ENCODE data around the gene ERICH3.

The ERICH3 gene

DNA sequence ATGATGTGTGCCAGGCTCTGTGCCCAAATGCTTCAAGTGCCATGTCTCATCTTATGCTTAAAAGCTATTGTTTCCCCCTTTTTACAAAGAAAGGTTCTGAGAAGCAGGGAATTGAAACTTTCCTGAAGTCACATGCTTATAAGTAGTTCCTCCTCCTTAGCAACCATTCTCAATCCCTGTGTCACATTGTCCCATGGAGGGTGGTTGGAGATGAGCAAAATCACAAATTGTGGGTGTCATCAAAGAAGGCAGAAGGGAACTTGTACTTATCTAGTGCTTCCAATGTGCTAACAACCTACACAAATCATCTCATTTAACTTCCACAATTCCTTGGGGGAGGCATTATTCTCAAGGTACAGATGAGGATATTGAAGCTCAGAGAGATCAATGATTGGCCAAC is 10.1 kb upstream of the ERICH3 start:
- Histone ChIP-seq H3K27ac (ENCODE audit: low read depth, low read length) (no peak overlapping the region), H3F3A (ENCODE audit: control insufficient read depth, insufficient read depth) (no peaks in the 10 kb centered on the region), H4K20me1 (ENCODE audit: control insufficient read depth, insufficient read depth, low read depth, low read length) (no peaks in the 10 kb centered on the region), H3K9me2 (replicated peaks; ENCODE audit: control insufficient read depth, low read length) (no peaks in the 10 kb centered on the region), H3K79me2 (ENCODE audit: control insufficient read depth, low read length) (no peaks in the 10 kb centered on the region), H3K4me3 (ENCODE audit: low read length) (no peak overlapping the region), H3K36me3 (ENCODE audit: control insufficient read depth, low read length) (no peaks in the 10 kb centered on the region), H3K4me2 (ENCODE audit: low read length) (no peak overlapping the region), H3K4me1 (ENCODE audit: control insufficient read depth, low read length) (no peaks in the 10 kb centered on the region), H3K27me3 (ENCODE audit: control insufficient read depth, low read length) (peaks cover 8% of the 10 kb centered on the region), H3K9me3 (ENCODE audit: control insufficient read depth, insufficient read depth, low read length) (no peaks in the 10 kb centered on the region)
- no peak for TF ChIP-seq EZH2phosphoT487 (IDR thresholded peaks at IDR 0.05; ENCODE audit: borderline replicate concordance, low read length)
- TF ChIP-seq, protein P1, sequence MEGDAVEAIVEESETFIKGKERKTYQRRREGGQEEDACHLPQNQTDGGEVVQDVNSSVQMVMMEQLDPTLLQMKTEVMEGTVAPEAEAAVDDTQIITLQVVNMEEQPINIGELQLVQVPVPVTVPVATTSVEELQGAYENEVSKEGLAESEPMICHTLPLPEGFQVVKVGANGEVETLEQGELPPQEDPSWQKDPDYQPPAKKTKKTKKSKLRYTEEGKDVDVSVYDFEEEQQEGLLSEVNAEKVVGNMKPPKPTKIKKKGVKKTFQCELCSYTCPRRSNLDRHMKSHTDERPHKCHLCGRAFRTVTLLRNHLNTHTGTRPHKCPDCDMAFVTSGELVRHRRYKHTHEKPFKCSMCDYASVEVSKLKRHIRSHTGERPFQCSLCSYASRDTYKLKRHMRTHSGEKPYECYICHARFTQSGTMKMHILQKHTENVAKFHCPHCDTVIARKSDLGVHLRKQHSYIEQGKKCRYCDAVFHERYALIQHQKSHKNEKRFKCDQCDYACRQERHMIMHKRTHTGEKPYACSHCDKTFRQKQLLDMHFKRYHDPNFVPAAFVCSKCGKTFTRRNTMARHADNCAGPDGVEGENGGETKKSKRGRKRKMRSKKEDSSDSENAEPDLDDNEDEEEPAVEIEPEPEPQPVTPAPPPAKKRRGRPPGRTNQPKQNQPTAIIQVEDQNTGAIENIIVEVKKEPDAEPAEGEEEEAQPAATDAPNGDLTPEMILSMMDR (IDR thresholded peaks at IDR 0.05; ENCODE audit: low read depth, low read length, poor library complexity, severe bottlenecking) = no peak

DNA sequence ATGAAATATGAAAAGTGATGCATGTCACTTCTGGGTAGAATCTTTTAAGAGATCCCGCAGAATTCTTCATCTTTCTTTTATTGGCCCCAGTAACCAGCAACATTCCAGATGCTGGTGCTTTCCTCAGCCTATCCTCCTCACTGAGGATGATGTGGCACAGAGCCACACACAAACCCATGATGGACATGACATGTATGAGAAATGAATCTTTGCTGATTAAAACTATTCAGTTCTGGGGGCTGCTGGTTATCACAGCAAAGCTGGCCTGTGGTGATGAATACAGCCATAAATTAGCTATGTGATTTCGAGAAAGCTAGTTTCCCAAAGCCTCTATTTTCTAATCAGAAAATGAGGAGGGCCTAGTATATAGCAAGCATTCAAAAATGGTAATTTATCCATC is 8.3 kb upstream of the ERICH3 start:
- no peaks in the 10 kb centered on the region for H3K9me3 ChIP-seq (ENCODE audit: control insufficient read depth, insufficient read depth, low read length)
- no peak overlapping the region for H3K4me2 ChIP-seq (ENCODE audit: low read length)
- no peaks in the 10 kb centered on the region for H3K79me2 ChIP-seq (ENCODE audit: control insufficient read depth, low read length)
- H4K20me1 ChIP-seq (ENCODE audit: control insufficient read depth, insufficient read depth, low read depth, low read length) = no peaks in the 10 kb centered on the region
- peaks cover 8% of the 10 kb centered on the region for H3K27me3 ChIP-seq (ENCODE audit: control insufficient read depth, low read length)
- H3K9me2 ChIP-seq (replicated peaks; ENCODE audit: control insufficient read depth, low read length) = no peaks in the 10 kb centered on the region
- H3K4me1 ChIP-seq (ENCODE audit: control insufficient read depth, low read length) = no peaks in the 10 kb centered on the region
- no peak overlapping the region for H3K4me3 ChIP-seq (ENCODE audit: low read length)
- H3F3A ChIP-seq (ENCODE audit: control insufficient read depth, insufficient read depth) = no peaks in the 10 kb centered on the region
- TF ChIP-seq EZH2phosphoT487 (IDR thresholded peaks at IDR 0.05; ENCODE audit: borderline replicate concordance, low read length) = no peak
- TF ChIP-seq, protein P1 (IDR thresholded peaks at IDR 0.05; ENCODE audit: low read depth, low read length, poor library complexity, severe bottlenecking) = no peak
- no peak overlapping the region for H3K27ac ChIP-seq (ENCODE audit: low read depth, low read length)
- H3K36me3 ChIP-seq (ENCODE audit: control insufficient read depth, low read length) = no peaks in the 10 kb centered on the region

DNA sequence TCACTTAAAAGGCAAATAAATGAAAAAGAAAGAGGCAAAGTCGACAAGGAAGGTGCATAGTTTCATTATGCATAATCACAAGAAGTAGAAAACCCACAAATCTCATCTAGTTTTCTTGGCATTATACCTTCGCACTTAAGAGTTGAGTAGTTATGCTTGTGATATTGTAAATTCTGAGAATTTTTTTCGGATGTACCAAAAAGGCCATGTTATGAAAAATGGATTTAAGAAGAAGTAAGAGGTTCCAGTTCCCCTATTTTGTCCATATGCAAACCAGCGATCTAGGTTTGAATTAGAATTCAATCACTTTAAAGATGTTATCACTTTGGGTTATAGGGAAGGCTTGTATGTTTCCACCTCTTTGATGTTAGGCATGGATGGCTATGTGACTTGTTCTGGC is 7.9 kb upstream of the ERICH3 start:
- Histone ChIP-seq H3K4me3 (ENCODE audit: low read length) (no peak overlapping the region), H3F3A (ENCODE audit: control insufficient read depth, insufficient read depth) (no peaks in the 10 kb centered on the region), H3K4me2 (ENCODE audit: low read length) (no peak overlapping the region), H3K9me2 (replicated peaks; ENCODE audit: control insufficient read depth, low read length) (no peaks in the 10 kb centered on the region), H3K36me3 (ENCODE audit: control insufficient read depth, low read length) (no peaks in the 10 kb centered on the region), H3K27me3 (ENCODE audit: control insufficient read depth, low read length) (peaks cover 8% of the 10 kb centered on the region), H3K4me1 (ENCODE audit: control insufficient read depth, low read length) (no peaks in the 10 kb centered on the region), H4K20me1 (ENCODE audit: control insufficient read depth, insufficient read depth, low read depth, low read length) (no peaks in the 10 kb centered on the region), H3K9me3 (ENCODE audit: control insufficient read depth, insufficient read depth, low read length) (no peaks in the 10 kb centered on the region), H3K79me2 (ENCODE audit: control insufficient read depth, low read length) (no peaks in the 10 kb centered on the region), H3K27ac (ENCODE audit: low read depth, low read length) (no peak overlapping the region)
- TF ChIP-seq, protein P1 (IDR thresholded peaks at IDR 0.05; ENCODE audit: low read depth, low read length, poor library complexity, severe bottlenecking) = no peak
- no peak for TF ChIP-seq EZH2phosphoT487 (IDR thresholded peaks at IDR 0.05; ENCODE audit: borderline replicate concordance, low read length)

DNA sequence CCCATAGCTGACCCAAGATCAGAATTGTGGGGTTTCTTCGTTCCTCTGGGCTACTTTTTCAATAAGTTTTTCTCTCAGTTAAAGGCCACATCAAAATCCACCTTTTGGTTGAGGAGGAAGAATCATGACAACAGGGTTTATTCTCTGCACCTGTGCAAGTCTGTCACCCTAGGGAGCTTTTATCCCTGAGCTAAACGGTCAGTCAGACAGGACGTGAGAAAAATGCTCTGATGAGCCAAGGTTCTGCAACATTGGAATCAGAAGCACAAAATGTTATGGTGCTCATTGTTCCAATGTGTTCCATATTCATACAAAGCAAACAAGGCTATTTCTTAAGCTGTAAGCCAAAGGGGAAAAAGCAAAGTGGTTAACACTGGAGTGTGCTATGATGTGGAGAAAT is 7.4 kb upstream of the ERICH3 start:
- no peaks in the 10 kb centered on the region for H3K4me1 ChIP-seq (ENCODE audit: control insufficient read depth, low read length)
- H4K20me1 ChIP-seq (ENCODE audit: control insufficient read depth, insufficient read depth, low read depth, low read length) = no peaks in the 10 kb centered on the region
- peaks cover 8% of the 10 kb centered on the region for H3K27me3 ChIP-seq (ENCODE audit: control insufficient read depth, low read length)
- no peak overlapping the region for H3K4me3 ChIP-seq (ENCODE audit: low read length)
- H3K4me2 ChIP-seq (ENCODE audit: low read length) = no peak overlapping the region
- no peaks in the 10 kb centered on the region for H3K9me2 ChIP-seq (replicated peaks; ENCODE audit: control insufficient read depth, low read length)
- H3F3A ChIP-seq (ENCODE audit: control insufficient read depth, insufficient read depth) = no peaks in the 10 kb centered on the region
- H3K27ac ChIP-seq (ENCODE audit: low read depth, low read length) = no peak overlapping the region
- no peaks in the 10 kb centered on the region for H3K36me3 ChIP-seq (ENCODE audit: control insufficient read depth, low read length)
- no peaks in the 10 kb centered on the region for H3K79me2 ChIP-seq (ENCODE audit: control insufficient read depth, low read length)
- TF ChIP-seq, protein P1 (IDR thresholded peaks at IDR 0.05; ENCODE audit: low read depth, low read length, poor library complexity, severe bottlenecking) = no peak
- TF ChIP-seq EZH2phosphoT487 (IDR thresholded peaks at IDR 0.05; ENCODE audit: borderline replicate concordance, low read length) = no peak
- no peaks in the 10 kb centered on the region for H3K9me3 ChIP-seq (ENCODE audit: control insufficient read depth, insufficient read depth, low read length)
